ENCODE results near the gene NDUFV1. TPM values are rescaled to one million over a fixed set of nuclear protein-coding genes. Genes with fewer than 3 reads are reported as not detected.

NDUFV1 gene
- total RNA-seq, 6 donors from 2014 or later, result 169 to 395 (median 205) TPM

GRCh38 chr11:67576735-67577475, 29.8 kb upstream of the NDUFV1 start:
- Histone ChIP-seq H3K36me3 (no peaks in the 10 kb centered on the region), H3K4me3 (no peak overlapping the region), H3K9me3 (no peaks in the 10 kb centered on the region), H3K4me1 (peaks cover 2 to 13% (median 8%) of the 10 kb centered on the region in 4 donors), H3K27ac (no peak overlapping the region), H3K27me3 (no peaks in the 10 kb centered on the region)
- TF ChIP-seq POLR2AphosphoS5 (IDR thresholded peaks at IDR 0.05) (no peak), POLR2A (IDR thresholded peaks at IDR 0.05) (no peak), EP300 (IDR thresholded peaks at IDR 0.05) (no peak)
- TF ChIP-seq, protein P1, sequence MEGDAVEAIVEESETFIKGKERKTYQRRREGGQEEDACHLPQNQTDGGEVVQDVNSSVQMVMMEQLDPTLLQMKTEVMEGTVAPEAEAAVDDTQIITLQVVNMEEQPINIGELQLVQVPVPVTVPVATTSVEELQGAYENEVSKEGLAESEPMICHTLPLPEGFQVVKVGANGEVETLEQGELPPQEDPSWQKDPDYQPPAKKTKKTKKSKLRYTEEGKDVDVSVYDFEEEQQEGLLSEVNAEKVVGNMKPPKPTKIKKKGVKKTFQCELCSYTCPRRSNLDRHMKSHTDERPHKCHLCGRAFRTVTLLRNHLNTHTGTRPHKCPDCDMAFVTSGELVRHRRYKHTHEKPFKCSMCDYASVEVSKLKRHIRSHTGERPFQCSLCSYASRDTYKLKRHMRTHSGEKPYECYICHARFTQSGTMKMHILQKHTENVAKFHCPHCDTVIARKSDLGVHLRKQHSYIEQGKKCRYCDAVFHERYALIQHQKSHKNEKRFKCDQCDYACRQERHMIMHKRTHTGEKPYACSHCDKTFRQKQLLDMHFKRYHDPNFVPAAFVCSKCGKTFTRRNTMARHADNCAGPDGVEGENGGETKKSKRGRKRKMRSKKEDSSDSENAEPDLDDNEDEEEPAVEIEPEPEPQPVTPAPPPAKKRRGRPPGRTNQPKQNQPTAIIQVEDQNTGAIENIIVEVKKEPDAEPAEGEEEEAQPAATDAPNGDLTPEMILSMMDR (IDR thresholded peaks at IDR 0.05), result no peak
- DNase-seq, result no peak
- ATAC-seq (ENCODE audit: low FRiP score in 2 of 2), result no peak
- 70 to 80% methylated on average over 13 to 14 of the region's 14 CpGs for WGBS, 2 donors

GRCh38 chr11:67577951-67578350, 28.8 kb upstream of the NDUFV1 start:
- no peak for TF ChIP-seq EP300 (IDR thresholded peaks at IDR 0.05)
- TF ChIP-seq POLR2A (IDR thresholded peaks at IDR 0.05), result no peak
- Histone ChIP-seq H3K4me3 (no peak overlapping the region), H3K4me1 (peaks cover 2 to 17% (median 15%) of the 10 kb centered on the region in 4 donors), H3K27me3 (no peaks in the 10 kb centered on the region), H3K27ac (no peak overlapping the region), H3K9me3 (no peaks in the 10 kb centered on the region), H3K36me3 (no peaks in the 10 kb centered on the region)
- ATAC-seq (ENCODE audit: low FRiP score in 2 of 2) (no peak), DNase-seq (no peak)
- 65 to 82% methylated on average over 3 to 6 of the region's 6 CpGs for WGBS, 2 donors

GRCh38 chr11:67581469-67581868, 25.3 kb upstream of the NDUFV1 start:
- DNase-seq (peak in 1 of 2 donors; percentile 75), ATAC-seq (ENCODE audit: low FRiP score in 2 of 2) (no peak)
- Histone ChIP-seq H3K9me3 (no peaks in the 10 kb centered on the region), H3K4me1 (peaks cover 21 to 38% (median 33%) of the 10 kb centered on the region in 4 donors), H3K4me3 (no peak overlapping the region), H3K27ac (peak overlapping the region; percentile 73 to 97 (median 94)), H3K36me3 (peaks cover 0 to 19% (median 16%) of the 10 kb centered on the region in 4 donors), H3K27me3 (no peaks in the 10 kb centered on the region)
- 48 to 54% methylated on average over 11 of the region's 11 CpGs for WGBS, 2 donors
- TF ChIP-seq POLR2A (IDR thresholded peaks at IDR 0.05), result no peak
- TF ChIP-seq, protein P1 (IDR thresholded peaks at IDR 0.05), result no peak

GRCh38 chr11:67582011-67582410, 24.7 kb upstream of the NDUFV1 start:
- DNase-seq (no peak), ATAC-seq (ENCODE audit: low FRiP score in 2 of 2) (no peak)
- H3K27ac ChIP-seq, result peak overlapping the region; percentile 91 to 99 (median 97)
- H3K27me3 ChIP-seq, result no peaks in the 10 kb centered on the region
- no peaks in the 10 kb centered on the region for H3K9me3 ChIP-seq
- no peak overlapping the region for H3K4me3 ChIP-seq
- TF ChIP-seq, protein P1 (IDR thresholded peaks at IDR 0.05), result no peak
- TF ChIP-seq POLR2A (IDR thresholded peaks at IDR 0.05) (no peak), POLR2AphosphoS5 (IDR thresholded peaks at IDR 0.05) (no peak), EP300 (IDR thresholded peaks at IDR 0.05) (no peak)
- WGBS, 2 donors, result 49 to 70% methylated on average over 4 of the region's 4 CpGs
- H3K4me1 ChIP-seq, result peaks cover 21 to 38% (median 33%) of the 10 kb centered on the region in 4 donors
- peaks cover 0 to 21% (median 17%) of the 10 kb centered on the region in 4 donors for H3K36me3 ChIP-seq

DNA sequence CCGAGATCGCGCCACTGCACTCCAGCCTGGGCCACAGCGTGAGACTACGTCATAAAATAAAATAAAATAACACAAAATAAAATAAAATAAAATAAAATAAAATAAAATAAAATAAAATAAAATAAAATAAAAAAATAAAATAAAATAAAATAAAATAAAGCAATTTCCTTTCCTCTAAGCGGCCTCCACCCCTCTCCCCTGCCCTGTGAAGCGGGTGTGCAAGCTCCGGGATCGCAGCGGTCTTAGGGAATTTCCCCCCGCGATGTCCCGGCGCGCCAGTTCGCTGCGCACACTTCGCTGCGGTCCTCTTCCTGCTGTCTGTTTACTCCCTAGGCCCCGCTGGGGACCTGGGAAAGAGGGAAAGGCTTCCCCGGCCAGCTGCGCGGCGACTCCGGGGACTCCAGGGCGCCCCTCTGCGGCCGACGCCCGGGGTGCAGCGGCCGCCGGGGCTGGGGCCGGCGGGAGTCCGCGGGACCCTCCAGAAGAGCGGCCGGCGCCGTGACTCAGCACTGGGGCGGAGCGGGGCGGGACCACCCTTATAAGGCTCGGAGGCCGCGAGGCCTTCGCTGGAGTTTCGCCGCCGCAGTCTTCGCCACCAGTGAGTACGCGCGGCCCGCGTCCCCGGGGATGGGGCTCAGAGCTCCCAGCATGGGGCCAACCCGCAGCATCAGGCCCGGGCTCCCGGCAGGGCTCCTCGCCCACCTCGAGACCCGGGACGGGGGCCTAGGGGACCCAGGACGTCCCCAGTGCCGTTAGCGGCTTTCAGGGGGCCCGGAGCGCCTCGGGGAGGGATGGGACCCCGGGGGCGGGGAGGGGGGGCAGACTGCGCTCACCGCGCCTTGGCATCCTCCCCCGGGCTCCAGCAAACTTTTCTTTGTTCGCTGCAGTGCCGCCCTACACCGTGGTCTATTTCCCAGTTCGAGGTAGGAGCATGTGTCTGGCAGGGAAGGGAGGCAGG, 23.2 kb upstream of the NDUFV1 start, which contains the start of gene GSTP1:
Gene GSTP1, plus strand, starts transcription at position 566 of the 958 bp plus-strand sequence. Its CDS starts 32 bp downstream, at position 598.
- H3K36me3 ChIP-seq, result peaks cover 0 to 34% (median 23%) of the 10 kb centered on the region in 4 donors
- TF ChIP-seq, protein P1 (IDR thresholded peaks at IDR 0.05), result peak; percentile 86 to 97 (median 93)
- TF ChIP-seq POLR2AphosphoS5 (IDR thresholded peaks at IDR 0.05) (peak; percentile 83 to 95), EP300 (IDR thresholded peaks at IDR 0.05) (peak in 2 of 4 donors; percentile 16 to 41), POLR2A (IDR thresholded peaks at IDR 0.05) (peak in 3 of 4 donors; percentile 92 to 95 (median 92))
- no peaks in the 10 kb centered on the region for H3K9me3 ChIP-seq
- ATAC-seq (ENCODE audit: low FRiP score in 2 of 2), result peak; percentile 94 to 96
- H3K4me1 ChIP-seq, result peaks cover 21 to 38% (median 33%) of the 10 kb centered on the region in 4 donors
- H3K27ac ChIP-seq, result peak within 1 kb of the TSS; percentile 91 to 99 (median 97)
- 4 to 5% methylated on average over 31 to 36 of the region's 81 CpGs for WGBS, 2 donors
- no peaks in the 10 kb centered on the region for H3K27me3 ChIP-seq
- peak within 1 kb of the TSS; percentile 58 to 94 (median 78) for H3K4me3 ChIP-seq
- peak; percentile 93 to 98 for DNase-seq
